Stimulated activated naive CD4-positive, alpha-beta T cell (primary cell): ENCODE results near the gene SNX12.

Experiments
- DNase-seq, 6 experiments: peaks; one replicate each; lab custom pipeline; 2025; lab: John Stamatoyannopoulos, UW

The SNX12 gene

GRCh38 chrX:71068044-71068918, at the start of gene SNX12:
Gene SNX12 (minus strand): TSS chrX:71068334. CDS start chrX:71068306, 28 bp downstream.
- DNase-seq, result peak; percentile 82 to 94 (median 88)

- DNase-seq, result no peak
Measured at GRCh38 chrX:71117358-71117757, 49.2 kb upstream of the SNX12 start.

DNA sequence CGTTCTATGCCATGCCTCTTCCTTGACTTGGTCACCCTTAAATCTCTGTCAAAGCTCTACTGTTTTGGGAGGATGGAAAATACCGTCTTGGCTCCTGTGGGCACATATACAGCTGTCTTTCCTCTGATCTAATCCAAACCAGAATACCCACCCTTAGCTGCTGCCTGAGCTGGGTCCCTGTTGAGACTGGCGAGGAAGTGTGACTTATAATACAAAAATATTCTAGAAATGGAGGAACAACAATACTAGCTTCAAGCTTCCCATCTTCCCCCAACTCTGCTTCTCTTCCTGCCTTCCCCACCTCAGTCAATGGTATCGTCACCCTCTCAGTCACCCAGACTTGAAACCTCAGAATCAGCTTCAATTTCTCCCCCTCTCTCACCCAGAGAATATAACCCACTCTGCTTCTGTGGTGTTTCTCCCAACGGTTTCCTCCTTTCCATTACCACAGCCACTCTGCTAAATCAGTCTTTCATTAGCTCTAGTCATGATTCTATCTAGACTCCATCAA, 43.8 kb upstream of the SNX12 start:
- DNase-seq, result peak in 4 of 6 experiments; percentile 27 to 73 (median 37)

DNA sequence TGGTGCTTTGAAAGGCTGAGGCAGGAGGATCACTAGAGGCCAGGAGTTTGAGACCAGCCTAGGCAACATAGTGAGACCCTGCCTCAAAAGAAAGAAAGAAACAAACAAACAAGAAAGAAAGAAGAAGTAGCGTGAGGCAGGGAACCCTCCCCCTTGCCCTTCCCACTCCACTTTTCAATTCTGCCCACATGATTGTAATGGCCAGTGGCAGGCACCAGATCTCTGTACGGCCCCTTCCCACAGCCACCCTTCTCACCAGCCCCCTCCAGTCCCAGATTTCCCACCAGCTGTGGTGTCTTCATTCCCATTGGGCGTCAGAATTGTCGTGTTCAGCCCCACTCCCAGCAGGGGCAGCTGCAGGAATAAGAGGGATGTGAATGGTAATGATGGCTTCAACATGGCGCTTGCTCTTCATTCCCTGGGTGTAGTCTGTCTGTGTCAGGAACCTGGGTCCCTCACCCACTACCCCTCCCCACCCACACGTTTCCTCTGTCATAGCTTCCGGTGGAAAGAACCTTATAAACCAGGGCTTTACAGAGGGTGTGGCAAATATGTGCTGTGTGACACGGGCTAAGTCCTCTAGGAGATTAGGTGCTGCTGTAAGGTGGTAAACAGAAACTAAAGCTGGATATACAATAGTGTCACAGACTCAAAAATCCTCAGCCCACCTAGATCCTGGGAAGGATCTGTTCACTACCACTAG, 43.2 kb upstream of the SNX12 start, which contains the start of gene IL2RG:
Gene IL2RG (minus strand): TSS at position 437 of the 703 bp plus-strand sequence. CDS start 38 bp downstream, at position 399.
- DNase-seq, result peak; percentile 48 to 89 (median 84)

GRCh38 chrX:71109051-71109450, 40.9 kb upstream of the SNX12 start:
- peak in 2 of 6 experiments; percentile 11 to 29 for DNase-seq

- peak in 4 of 6 experiments; percentile 22 to 47 (median 35) for DNase-seq
Measured at GRCh38 chrX:71107762-71108360, 39.7 kb upstream of the SNX12 start.

DNA sequence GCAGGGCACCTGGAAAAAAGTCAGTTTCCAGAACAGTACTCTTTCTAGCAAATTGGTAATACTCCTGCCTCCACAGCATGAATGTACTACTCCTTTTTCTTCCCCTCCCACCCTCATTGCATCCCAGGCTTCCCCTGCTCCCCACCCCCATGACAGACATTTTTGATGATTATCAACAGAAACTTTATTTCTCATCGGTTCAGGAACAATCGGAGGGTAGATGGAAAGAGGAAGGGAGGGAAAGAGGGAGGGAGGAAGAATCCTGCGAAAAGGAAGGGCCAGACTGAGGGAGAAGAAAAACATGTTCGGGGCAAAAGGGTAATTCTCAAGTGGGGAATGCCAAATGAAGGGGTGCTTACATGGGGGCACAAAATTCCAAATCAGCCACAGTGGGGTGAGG, 39.1 kb upstream of the SNX12 start:
- no peak for DNase-seq

GRCh38 chrX:71106427-71106826, 38.3 kb upstream of the SNX12 start, which contains the start of gene CXorf65:
Gene CXorf65 (minus strand): TSS chrX:71106740. CDS start chrX:71106556, 184 bp downstream.
- no peak for DNase-seq

DNA sequence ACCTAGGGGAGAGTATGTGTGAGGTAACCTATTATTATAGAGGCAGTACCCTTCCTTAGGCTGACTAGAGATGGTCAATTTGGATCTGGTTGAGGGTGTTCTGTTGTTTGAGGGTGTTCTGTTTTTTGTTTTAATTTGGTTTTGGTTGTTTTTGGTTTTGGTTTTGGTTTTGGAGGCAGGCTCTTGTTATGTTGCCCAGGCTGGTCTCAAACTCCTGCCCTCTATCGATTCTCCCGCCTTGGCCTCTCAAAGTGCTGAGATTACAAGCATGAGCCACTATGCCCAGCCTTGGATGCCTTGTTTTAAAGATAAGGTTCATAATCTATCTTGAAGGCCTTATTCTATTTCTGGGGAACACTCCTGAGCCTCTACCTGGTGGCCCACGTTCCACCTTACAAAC, 37.5 kb upstream of the SNX12 start:
- DNase-seq, result no peak

- DNase-seq, result peak; percentile 27 to 59 (median 45)
Measured at GRCh38 chrX:71103110-71103983, 35.2 kb upstream of the SNX12 start.

- no peak for DNase-seq
Measured at GRCh38 chrX:71102292-71102691, 34.2 kb upstream of the SNX12 start.

DNA sequence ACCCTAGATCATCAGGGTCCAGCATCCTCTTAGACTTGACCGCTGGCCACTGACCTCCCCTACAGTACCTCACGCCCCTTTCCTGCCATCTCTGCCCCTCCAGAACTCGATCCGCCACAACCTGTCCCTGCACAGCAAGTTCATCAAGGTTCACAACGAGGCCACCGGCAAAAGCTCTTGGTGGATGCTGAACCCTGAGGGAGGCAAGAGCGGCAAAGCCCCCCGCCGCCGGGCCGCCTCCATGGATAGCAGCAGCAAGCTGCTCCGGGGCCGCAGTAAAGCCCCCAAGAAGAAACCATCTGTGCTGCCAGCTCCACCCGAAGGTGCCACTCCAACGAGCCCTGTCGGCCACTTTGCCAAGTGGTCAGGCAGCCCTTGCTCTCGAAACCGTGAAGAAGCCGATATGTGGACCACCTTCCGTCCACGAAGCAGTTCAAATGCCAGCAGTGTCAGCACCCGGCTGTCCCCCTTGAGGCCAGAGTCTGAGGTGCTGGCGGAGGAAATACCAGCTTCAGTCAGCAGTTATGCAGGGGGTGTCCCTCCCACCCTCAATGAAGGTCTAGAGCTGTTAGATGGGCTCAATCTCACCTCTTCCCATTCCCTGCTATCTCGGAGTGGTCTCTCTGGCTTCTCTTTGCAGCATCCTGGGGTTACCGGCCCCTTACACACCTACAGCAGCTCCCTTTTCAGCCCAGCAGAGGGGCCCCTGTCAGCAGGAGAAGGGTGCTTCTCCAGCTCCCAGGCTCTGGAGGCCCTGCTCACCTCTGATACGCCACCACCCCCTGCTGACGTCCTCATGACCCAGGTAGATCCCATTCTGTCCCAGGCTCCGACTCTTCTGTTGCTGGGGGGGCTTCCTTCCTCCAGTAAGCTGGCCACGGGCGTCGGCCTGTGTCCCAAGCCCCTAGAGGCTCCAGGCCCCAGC, 32.7 kb upstream of the SNX12 start:
- DNase-seq, result peak in 3 of 6 experiments; percentile 4 to 45 (median 20)

DNA sequence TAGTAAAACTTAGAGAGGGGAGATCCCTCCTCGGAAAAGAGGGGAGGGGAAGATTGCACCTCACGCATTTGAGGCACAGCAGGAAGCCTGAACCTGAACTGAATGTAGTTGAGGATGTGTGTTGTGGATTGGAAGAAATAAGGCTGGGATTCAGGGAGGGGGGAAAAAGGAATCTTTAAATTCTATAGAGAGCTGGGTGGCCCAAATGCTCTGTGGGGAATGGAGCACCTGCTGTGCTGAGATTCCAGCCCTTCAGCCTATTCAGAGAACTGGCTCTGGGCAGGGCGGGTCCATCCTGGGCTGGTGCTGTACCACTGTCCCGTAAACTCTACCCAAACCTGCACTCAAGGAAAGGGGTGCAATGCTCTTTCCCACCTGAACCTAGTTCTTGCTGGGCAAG, 31.6 kb upstream of the SNX12 start:
- DNase-seq, result no peak

DNA sequence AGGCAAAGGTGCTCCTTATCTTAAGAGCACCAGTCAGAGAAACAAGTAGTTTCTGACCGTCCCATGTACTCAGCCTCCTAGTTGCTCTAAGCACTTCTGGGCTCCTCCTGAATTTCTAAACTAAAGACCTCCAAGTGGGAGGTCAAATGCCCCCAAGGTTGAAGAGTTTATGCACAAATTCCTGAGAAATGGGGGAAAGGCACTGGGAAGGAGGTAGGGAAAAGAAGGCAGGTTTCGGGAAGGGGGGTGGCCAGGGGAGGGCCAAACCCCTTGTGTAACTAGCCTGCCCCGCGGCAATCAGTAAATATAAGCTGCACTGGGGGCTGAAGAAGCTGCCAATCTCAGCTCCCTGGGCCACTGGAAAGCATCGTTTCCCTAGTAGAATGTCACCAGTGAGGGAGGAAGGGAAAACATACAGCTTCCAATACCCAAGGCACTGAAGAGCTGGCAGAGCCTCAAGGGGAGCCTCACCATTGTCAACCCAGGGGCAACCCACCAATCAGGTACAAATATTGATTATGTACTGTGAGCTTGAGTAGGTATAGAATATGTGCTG, 30.9 kb upstream of the SNX12 start:
- no peak for DNase-seq

DNA sequence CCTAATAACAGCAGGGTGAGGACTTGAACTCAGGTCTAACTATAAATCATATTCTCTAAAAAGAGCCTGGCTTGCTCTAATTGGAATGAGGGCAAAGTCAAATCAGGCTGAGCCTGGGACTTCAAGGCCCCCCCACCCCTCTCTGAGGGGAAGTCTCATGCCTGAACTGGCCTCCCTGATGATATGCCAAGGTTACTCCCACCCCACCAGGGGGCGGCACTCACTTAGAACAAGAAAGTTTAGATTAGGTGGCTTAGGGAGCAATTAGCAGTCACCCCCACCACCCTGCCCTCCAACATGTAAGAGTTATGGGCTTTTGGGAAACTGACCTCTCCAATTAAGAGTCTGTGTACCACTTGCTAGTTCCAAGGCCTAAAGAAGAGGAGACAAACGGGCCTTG, 30.2 kb upstream of the SNX12 start:
- DNase-seq, result peak; percentile 59 to 82 (median 73)

- no peak for DNase-seq
Measured at GRCh38 chrX:71096760-71097032, 28.6 kb upstream of the SNX12 start.

GRCh38 chrX:71095981-71096759, 28.0 kb upstream of the SNX12 start:
- peak in 3 of 6 experiments; percentile 35 to 69 (median 68) for DNase-seq

GRCh38 chrX:71095555-71095980, 27.4 kb upstream of the SNX12 start, which contains the start of gene FOXO4:
Gene FOXO4 (plus strand): TSS chrX:71095851. CDS start chrX:71096529, 678 bp downstream.
- DNase-seq, result peak; percentile 70 to 89 (median 82)

DNA sequence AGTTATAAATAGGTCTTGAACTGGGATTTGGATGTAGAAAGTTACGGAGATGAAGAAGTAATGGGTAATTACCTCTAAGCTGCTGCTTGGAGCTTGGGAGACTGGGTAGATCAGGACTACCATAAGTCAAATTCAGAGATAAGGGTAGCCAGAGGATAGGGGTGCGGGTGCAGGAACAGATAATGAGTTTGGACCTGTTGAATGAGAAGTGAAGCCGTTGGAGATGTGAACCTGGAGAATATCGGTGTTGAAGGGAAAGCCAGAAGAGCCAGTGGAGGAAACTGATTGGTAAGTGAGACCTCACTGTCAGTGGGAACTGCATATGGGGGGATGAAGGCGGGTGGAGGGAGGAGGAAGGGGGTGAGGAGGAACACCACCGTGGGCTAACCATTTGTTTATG, 26.9 kb upstream of the SNX12 start:
- DNase-seq, result no peak
